Nephron (organoid): ENCODE data around the gene ACOT12.

Source experiments
- H3K27ac Mint-ChIP-seq, 3 experiments: 2 replicates each; pipeline ENCODE4 v1.8.0; 2020; ENCODE audit warnings: mixed read lengths in 3 of 3, mild to moderate bottlenecking in 2 of 3, moderate library complexity in 1 of 3
- H3K27me3 Mint-ChIP-seq: 2 replicates; pipeline ENCODE4 v1.8.0; 2021; ENCODE audit warnings: low read depth, mild to moderate bottlenecking, moderate library complexity, mixed read lengths
- H3K36me3 Mint-ChIP-seq: 2 replicates; pipeline ENCODE4 v1.8.0; 2020; ENCODE audit warnings: low read depth, mixed read lengths
- H3K4me1 Mint-ChIP-seq: 2 replicates; pipeline ENCODE4 v1.8.0; 2020; ENCODE audit warnings: mixed read lengths
- H3K4me3 Mint-ChIP-seq, 3 experiments: 2 replicates each; pipeline ENCODE4 v1.8.0; 2020; ENCODE audit warnings: mild to moderate bottlenecking in 3 of 3, mixed read lengths in 3 of 3, moderate library complexity in 2 of 3
- H3K9me3 Mint-ChIP-seq: 2 replicates; pipeline ENCODE4 v1.8.0; 2020; ENCODE audit warnings: mixed read lengths
- CTCF ChIP-seq, 3 experiments: fragments of 200-600 bp; sonication (generic); IDR thresholded peaks; one replicate each; pipeline ENCODE4 v1.5.0; 2021; ENCODE audit warnings: antibody characterized with exemption in 3 of 3; ENCODE audit not compliant: unreplicated experiment in 3 of 3

Gene ACOT12

DNA sequence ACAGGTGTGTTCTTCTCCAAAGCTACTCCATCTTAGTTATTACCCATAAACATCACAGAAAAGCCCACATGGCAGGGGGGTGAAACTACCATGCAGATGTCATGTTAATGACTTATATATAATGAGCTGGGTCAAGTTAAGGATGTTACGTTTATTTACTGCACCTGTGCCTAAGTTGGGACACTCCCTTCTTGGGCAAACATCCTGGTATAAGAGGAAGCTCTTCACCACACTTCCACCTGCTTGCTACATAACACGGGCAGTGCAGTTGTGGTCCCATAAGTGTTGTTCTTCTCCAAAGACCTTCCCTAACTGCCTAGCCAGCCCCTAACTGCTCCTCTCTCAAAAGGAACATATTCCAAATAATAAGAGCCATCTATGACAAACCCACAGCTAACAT is 101.8 kb downstream of the ACOT12 start:
- Mint-ChIP-seq H3K4me1 (no peaks in the 10 kb centered on the region), H3K27me3 (no peaks in the 10 kb centered on the region), H3K9me3 (peaks cover 38% of the 10 kb centered on the region), H3K4me3 (no peak overlapping the region), H3K36me3 (peaks cover 63% of the 10 kb centered on the region), H3K27ac (no peak overlapping the region)
- no peak for TF ChIP-seq CTCF (IDR thresholded peaks at IDR 0.05; ENCODE audit: unreplicated experiment in 3 of 3)

DNA sequence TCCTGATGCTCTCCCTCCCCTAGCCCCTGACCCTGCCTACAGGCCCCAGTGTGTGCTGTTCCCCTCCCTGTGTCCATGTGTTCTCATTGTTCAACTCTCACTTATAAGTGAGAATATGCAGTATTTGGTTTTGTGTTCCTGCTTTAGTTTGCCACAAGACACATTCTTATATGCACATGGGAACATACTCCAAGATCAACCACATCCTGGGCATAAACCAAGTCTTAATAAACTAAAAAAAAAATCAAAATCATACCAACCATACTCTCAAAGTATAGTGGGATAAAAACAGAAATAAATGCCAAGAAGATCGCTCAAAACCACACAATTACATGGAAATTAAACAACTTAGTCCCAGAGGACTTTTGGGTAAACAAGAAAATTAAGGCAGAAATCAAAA is 103.8 kb downstream of the ACOT12 start:
- no peak overlapping the region for H3K4me3 Mint-ChIP-seq

DNA sequence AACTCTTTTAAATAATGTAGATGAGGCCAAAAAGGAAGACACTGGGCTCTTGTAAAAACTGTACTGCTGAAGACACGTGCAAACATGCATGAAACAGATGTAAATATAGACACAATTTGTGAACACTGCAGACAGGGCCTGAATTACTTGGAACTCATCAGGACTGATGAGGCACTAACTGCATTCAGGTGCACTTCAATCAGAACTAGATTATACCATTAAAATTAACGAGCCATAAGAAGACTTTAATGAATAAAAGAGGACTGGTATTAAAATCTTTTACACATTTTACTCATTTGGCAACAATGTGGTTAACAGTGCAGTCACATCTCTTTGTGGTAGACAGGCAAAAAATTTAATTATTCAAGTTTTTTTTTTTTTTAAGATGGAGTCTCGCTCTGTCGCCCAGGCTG is 105.9 kb downstream of the ACOT12 start:
- Mint-ChIP-seq H3K4me1 (no peaks in the 10 kb centered on the region), H3K36me3 (peaks cover 62% of the 10 kb centered on the region), H3K27ac (no peak overlapping the region), H3K4me3 (no peak overlapping the region), H3K9me3 (peaks cover 35% of the 10 kb centered on the region), H3K27me3 (no peaks in the 10 kb centered on the region)
- TF ChIP-seq CTCF (IDR thresholded peaks at IDR 0.05; ENCODE audit: unreplicated experiment in 3 of 3) = no peak

More for the DNA sequence above, 103.8 kb downstream of the ACOT12 start:
- Mint-ChIP-seq H3K4me1 (no peaks in the 10 kb centered on the region), H3K27me3 (no peaks in the 10 kb centered on the region), H3K27ac (no peak overlapping the region), H3K36me3 (peaks cover 74% of the 10 kb centered on the region), H3K9me3 (peaks cover 38% of the 10 kb centered on the region)
- TF ChIP-seq CTCF (IDR thresholded peaks at IDR 0.05; ENCODE audit: unreplicated experiment in 3 of 3) = no peak

DNA sequence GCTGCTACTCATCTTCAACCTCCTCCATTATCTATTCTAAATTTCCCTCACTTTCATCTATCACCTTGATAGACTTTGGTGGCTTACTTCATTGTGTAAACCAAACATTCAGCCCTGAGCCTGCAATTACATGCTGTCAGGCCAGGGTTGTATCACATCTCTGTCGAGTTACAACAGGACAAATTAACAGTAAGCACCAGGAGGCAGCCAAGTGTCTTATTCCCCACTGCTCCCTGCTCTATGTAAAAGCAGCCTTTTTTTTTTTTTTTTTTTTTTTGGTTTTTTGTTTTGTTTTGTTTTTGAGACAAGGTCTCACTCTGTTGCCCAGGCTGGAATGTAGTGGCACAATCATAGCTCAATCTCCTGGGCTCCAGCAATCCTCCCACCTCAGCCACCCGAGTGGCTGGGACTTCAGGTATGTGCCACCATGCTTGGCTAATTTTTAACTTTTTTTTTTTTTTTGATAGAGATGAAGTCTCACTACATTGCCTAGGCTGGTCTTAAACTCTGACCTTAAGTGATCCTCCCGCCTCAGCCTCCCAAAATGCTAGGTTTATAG is 107.8 kb downstream of the ACOT12 start:
- H3K9me3 Mint-ChIP-seq = peaks cover 24% of the 10 kb centered on the region
- H3K27ac Mint-ChIP-seq = no peak overlapping the region

GRCh38 chr5:81283976-81284375 is 110.0 kb downstream of the ACOT12 start:
- H3K27ac Mint-ChIP-seq = no peak overlapping the region
- TF ChIP-seq CTCF (IDR thresholded peaks at IDR 0.05; ENCODE audit: unreplicated experiment in 3 of 3) = no peak
- peaks cover 19% of the 10 kb centered on the region for H3K9me3 Mint-ChIP-seq
- peaks cover 42% of the 10 kb centered on the region for H3K36me3 Mint-ChIP-seq
- no peaks in the 10 kb centered on the region for H3K4me1 Mint-ChIP-seq
- no peak overlapping the region for H3K4me3 Mint-ChIP-seq
- H3K27me3 Mint-ChIP-seq = no peaks in the 10 kb centered on the region

More for the DNA sequence above, 107.8 kb downstream of the ACOT12 start:
- TF ChIP-seq CTCF (IDR thresholded peaks at IDR 0.05; ENCODE audit: unreplicated experiment in 3 of 3) = no peak
- no peaks in the 10 kb centered on the region for H3K4me1 Mint-ChIP-seq
- no peaks in the 10 kb centered on the region for H3K27me3 Mint-ChIP-seq
- peaks cover 49% of the 10 kb centered on the region for H3K36me3 Mint-ChIP-seq
- H3K4me3 Mint-ChIP-seq = no peak overlapping the region
